T-cell (primary cell): ENCODE measurements around the gene MARCKS. TPM values are rescaled to one million over a fixed set of nuclear protein-coding genes. Genes with fewer than 3 reads are reported as not detected.
"Not testable (repeated sequence)": the region's sequence is repeated elsewhere in the genome, so short reads cannot be mapped to it uniquely, and the experiment has no call there.

Experiments
- ATAC-seq, 4 experiments: fragments of 200-7000 bp in 3 of 4; fragments of 150-1000 bp in 1 of 4; cut with Tn5 transposase; replicated peaks in 1 of 4; 1 replicate in 3 of 4; 2 replicates in 1 of 4; pipeline ENCODE4 v1.10.0; 2021; ENCODE audit warnings: moderate library complexity in 3 of 4, mild to moderate bottlenecking in 2 of 4, moderate number of reproducible peaks in 1 of 4
- CTCF ChIA-PET, 2 donors: fragments of 300-600 bp; sonication (Branson Sonifier 250); formaldehyde crosslinking; loops; one replicate each; lab custom pipeline; 2022; ENCODE audit warnings: antibody characterized with exemption in 2 of 2; lab: Charles Lee
- POLR2A ChIA-PET, 2 donors: fragments of 300-600 bp; sonication (Branson Sonifier 250); formaldehyde crosslinking; loops; one replicate each; lab custom pipeline; 2022; ENCODE audit warnings: antibody characterized with exemption in 2 of 2; lab: Charles Lee
- DNase-seq, 35 experiments: peaks; one replicate each; pipeline versions ENCODE4 v3.0.0 to v3.0.0-alpha.2; 2013 to 2023
- H3K27ac ChIP-seq: one replicate; pipeline ENCODE4 v1.5.1; 2013; ENCODE audit warnings: low read length
- H3K27me3 ChIP-seq, 2 experiments: replicated peaks in 1 of 2; 1 replicate in 1 of 2; 2 replicates in 1 of 2; pipeline versions ENCODE4 v1.6.1 to v1.7.0; 2013; ENCODE audit warnings: low read length in 1 of 2, mixed read lengths in 1 of 2; ENCODE audit not compliant: control insufficient read depth in 2 of 2, insufficient read depth in 2 of 2; ENCODE audit errors: extremely low read depth in 1 of 2
- H3K36me3 ChIP-seq, 2 donors: 1 replicate in 1 of 2; 2 replicates in 1 of 2; pipeline versions ENCODE4 v1.6.1 to v1.7.0; 2013; ENCODE audit warnings: low read length in 1 of 2; ENCODE audit not compliant: control insufficient read depth in 2 of 2, insufficient read depth in 1 of 2; ENCODE audit errors: extremely low read depth in 1 of 2
- H3K4me1 ChIP-seq, 2 experiments: 1 replicate in 1 of 2; 2 replicates in 1 of 2; pipeline versions ENCODE4 v1.6.1 to v1.7.0; 2013; ENCODE audit warnings: low read length in 2 of 2, mixed read lengths in 1 of 2; ENCODE audit not compliant: insufficient read depth in 2 of 2, control insufficient read depth in 1 of 2; ENCODE audit errors: extremely low read depth in 1 of 2
- H3K4me3 ChIP-seq, 2 donors: 1 replicate in 1 of 2; 2 replicates in 1 of 2; pipeline versions ENCODE4 v1.5.1 to v1.7.0; 2013; ENCODE audit warnings: mild to moderate bottlenecking in 2 of 2, low read length in 1 of 2, moderate library complexity in 1 of 2; ENCODE audit not compliant: control insufficient read depth in 1 of 2; ENCODE audit errors: extremely low read depth in 1 of 2
- H3K9me3 ChIP-seq: 2 replicates; pipeline ENCODE4 v1.7.0; 2013
- H3K27ac Mint-ChIP-seq, 2 donors: one replicate each; pipeline ENCODE4 v1.8.0; 2020 to 2021; ENCODE audit warnings: mild to moderate bottlenecking in 2 of 2, mixed read lengths in 2 of 2
- H3K27me3 Mint-ChIP-seq, 2 donors: one replicate each; pipeline ENCODE4 v1.8.0; 2021 to 2022; ENCODE audit warnings: mixed read lengths in 2 of 2
- H3K36me3 Mint-ChIP-seq: one replicate; pipeline ENCODE4 v1.8.0; 2021; ENCODE audit warnings: mixed read lengths
- H3K4me1 Mint-ChIP-seq, 3 donors: one replicate each; pipeline ENCODE4 v1.8.0; 2020 to 2022; ENCODE audit warnings: mixed read lengths in 3 of 3, mild to moderate bottlenecking in 1 of 3
- H3K4me3 Mint-ChIP-seq, 3 donors: one replicate each; pipeline ENCODE4 v1.8.0; 2020 to 2022; ENCODE audit warnings: mild to moderate bottlenecking in 3 of 3, mixed read lengths in 3 of 3, moderate library complexity in 3 of 3
- H3K9me3 Mint-ChIP-seq, 3 donors: one replicate each; pipeline ENCODE4 v1.8.0; 2020 to 2022; ENCODE audit warnings: mixed read lengths in 3 of 3
- WGBS: methylation state at CpG from one replicate; pipeline ENCODE4 v1.1.5; 2013; ENCODE audit warnings: missing lambda C conversion rate; ENCODE audit not compliant: insufficient coverage; 5-methylcytosine and 5-hydroxymethylcytosine counted together
- total RNA-seq, 35 experiments: library from RNA in 6 of 35; stranded (reverse) in 6 of 35; fragments of 120-200 nt in 1 of 35; gene quantifications; one replicate each; pipeline versions ENCODE4 v1.2.1 to v1.2.4 and lab custom pipeline; 2013 to 2026

MARCKS gene
- total RNA-seq, 5 donors from 2014 or later (not counting 1 experiment from before 2014, with no cell fraction given) = 0.33 to 2.6 (median 1.2) TPM

DNA sequence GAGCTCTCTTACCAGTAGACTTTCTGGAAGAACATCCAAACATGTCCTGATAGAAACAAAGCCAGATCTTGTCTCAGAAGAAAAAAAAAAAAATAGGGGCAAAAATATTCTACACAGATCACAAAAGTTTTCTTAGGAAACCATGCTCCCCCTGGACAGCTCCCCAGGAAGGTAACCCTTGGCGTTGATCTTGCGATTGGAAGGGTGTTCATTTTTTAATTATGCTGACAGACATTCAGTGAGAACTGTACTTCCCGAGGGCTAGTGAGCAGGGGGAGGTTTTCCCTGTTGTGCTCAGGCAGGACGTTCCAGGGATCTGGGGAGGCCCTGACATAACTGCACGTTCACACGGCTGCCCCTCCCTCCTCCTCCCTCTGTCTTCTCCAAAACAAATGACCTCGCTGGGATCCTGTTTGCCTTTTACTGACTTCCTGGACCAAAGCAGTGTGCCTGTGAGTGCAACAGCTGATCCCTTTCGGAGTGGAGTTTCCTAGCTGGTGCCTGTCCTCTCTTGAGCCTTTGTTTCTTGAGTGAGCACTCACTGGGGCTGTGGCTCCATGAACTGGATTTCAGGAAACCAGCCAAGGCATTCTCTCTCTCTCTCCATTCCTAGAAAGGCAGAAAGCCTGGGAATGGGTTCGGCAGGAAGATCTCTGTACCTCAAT is 46.7 kb downstream of the MARCKS start:
- ATAC-seq (no peak), DNase-seq (no peak)
- Mint-ChIP-seq H3K27me3 (peaks cover 5% of the 10 kb centered on the region in 2 donors), H3K4me1 (peaks cover 0 to 1% (median 0%) of the 10 kb centered on the region in 3 donors), H3K4me3 (no peak overlapping the region), H3K27ac (no peak overlapping the region), H3K36me3 (no peaks in the 10 kb centered on the region), H3K9me3 (no peaks in the 10 kb centered on the region)
- H3K27ac ChIP-seq = no peak overlapping the region
- H3K4me1 ChIP-seq = no peaks in the 10 kb centered on the region
- H3K36me3 ChIP-seq = no peaks in the 10 kb centered on the region
- POLR2A ChIA-PET = no interaction called here
- CTCF ChIA-PET = interaction anchor here in 1 of 2 donors (0.6 to 0.7 kb wide), 2 partner anchors 279 to 1995 kb away, joined by 3 to 5 read pairs; no protein-coding TSS in a partner anchor
- WGBS = 75% methylated on average over 5 of the region's 9 CpGs
- H3K27me3 ChIP-seq = no peaks in the 10 kb centered on the region
- no peak overlapping the region for H3K4me3 ChIP-seq
- no peaks in the 10 kb centered on the region for H3K9me3 ChIP-seq

DNA sequence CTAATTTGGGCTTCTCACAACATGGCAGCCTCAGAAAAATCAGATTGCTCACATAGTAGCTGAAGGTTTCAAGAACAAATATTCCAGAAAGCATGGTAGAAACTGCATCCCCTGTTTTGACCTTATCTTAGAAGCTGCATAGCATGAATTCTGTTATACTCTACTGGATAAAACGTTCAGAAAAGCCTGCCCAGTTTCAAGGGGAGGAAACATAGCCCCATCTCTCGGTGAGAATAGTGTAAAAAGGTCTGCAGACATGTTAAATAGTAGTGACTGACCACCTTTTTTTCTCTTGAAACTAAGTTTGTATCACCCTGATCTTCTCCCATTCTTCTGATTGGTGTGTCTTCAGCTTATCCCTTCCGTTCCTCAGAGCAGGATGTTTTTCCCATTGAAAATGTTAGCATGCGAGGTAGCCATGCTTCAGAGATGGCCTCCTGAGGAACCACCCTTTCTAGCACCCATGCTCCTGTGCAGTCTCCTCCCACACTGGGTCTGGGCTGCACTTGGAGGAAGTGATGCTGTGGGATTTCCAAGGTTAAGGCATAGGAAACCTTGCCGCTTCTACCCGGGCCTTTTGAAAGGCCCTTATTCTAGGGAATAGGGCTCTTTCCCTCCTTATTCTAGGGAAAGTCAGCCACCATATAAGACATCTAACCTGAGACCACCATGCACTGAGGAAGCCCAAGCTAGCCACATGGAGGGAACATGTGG is 50.1 kb downstream of the MARCKS start:
- H3K27me3 ChIP-seq = no peaks in the 10 kb centered on the region
- no peaks in the 10 kb centered on the region for H3K36me3 ChIP-seq
- Mint-ChIP-seq H3K9me3 (no peaks in the 10 kb centered on the region), H3K36me3 (no peaks in the 10 kb centered on the region), H3K27ac (no peak overlapping the region), H3K4me1 (peaks cover 0 to 5% (median 2%) of the 10 kb centered on the region in 3 donors), H3K4me3 (no peak overlapping the region), H3K27me3 (peaks cover 3 to 5% of the 10 kb centered on the region in 2 donors)
- no peak overlapping the region for H3K27ac ChIP-seq
- DNase-seq = no peak
- no peak for ATAC-seq
- POLR2A ChIA-PET = no interaction called here
- no peak overlapping the region for H3K4me3 ChIP-seq
- H3K9me3 ChIP-seq = no peaks in the 10 kb centered on the region
- 90% methylated on average over 2 of the region's 6 CpGs for WGBS
- H3K4me1 ChIP-seq = no peaks in the 10 kb centered on the region
- CTCF ChIA-PET = interaction anchor here in 1 of 2 donors (0.6 to 2.8 kb wide), 5 partner anchors 13 to 1727 kb away, joined by 3 to 9 read pairs (median 4); no protein-coding TSS in a partner anchor

- Mint-ChIP-seq H3K9me3 (no peaks in the 10 kb centered on the region), H3K4me1 (peaks cover 0 to 5% (median 2%) of the 10 kb centered on the region in 3 donors), H3K27ac (no peak overlapping the region), H3K4me3 (no peak overlapping the region), H3K36me3 (no peaks in the 10 kb centered on the region), H3K27me3 (peaks cover 3 to 5% of the 10 kb centered on the region in 2 donors)
- H3K36me3 ChIP-seq = no peaks in the 10 kb centered on the region
- POLR2A ChIA-PET = interaction anchor here in 1 of 2 donors (0.7 kb wide), 1 partner anchor 27 kb away, joined by 6 read pairs; no protein-coding TSS in a partner anchor
- no peak for ATAC-seq
- no peak overlapping the region for H3K4me3 ChIP-seq
- no peaks in the 10 kb centered on the region for H3K4me1 ChIP-seq
- CTCF ChIA-PET = interaction anchor here (0.5 to 2.8 kb wide), 13 partner anchors 11 to 1740 kb away, joined by 3 to 13 read pairs (median 4); no protein-coding TSS in a partner anchor
- 72% methylated on average over 2 of the region's 3 CpGs for WGBS
- no peak overlapping the region for H3K27ac ChIP-seq
- no peaks in the 10 kb centered on the region for H3K9me3 ChIP-seq
- DNase-seq = no peak
- no peaks in the 10 kb centered on the region for H3K27me3 ChIP-seq
Observed at GRCh38 chr6:113908801-113909200, 51.7 kb downstream of the MARCKS start.

- WGBS = no CpG with 5 or more reads among the region's 6 CpGs
- POLR2A ChIA-PET = no interaction called here
- H3K4me1 ChIP-seq = no peaks in the 10 kb centered on the region
- peaks cover 3 to 5% of the 10 kb centered on the region in 2 donors for H3K27me3 Mint-ChIP-seq
- H3K36me3 ChIP-seq = no peaks in the 10 kb centered on the region
- H3K27ac Mint-ChIP-seq = no peak overlapping the region
- no peaks in the 10 kb centered on the region for H3K27me3 ChIP-seq
- no peak overlapping the region for H3K27ac ChIP-seq
- H3K4me3 Mint-ChIP-seq = no peak overlapping the region
- no peaks in the 10 kb centered on the region for H3K9me3 Mint-ChIP-seq
- no peaks in the 10 kb centered on the region for H3K36me3 Mint-ChIP-seq
- H3K4me3 ChIP-seq = no peak overlapping the region
- peak in 1 of 4 experiments; percentile 40 for ATAC-seq
- DNase-seq = peak in 3 of 35 experiments; percentile 6 to 66 (median 8)
- peaks cover 0 to 5% (median 2%) of the 10 kb centered on the region in 3 donors for H3K4me1 Mint-ChIP-seq
- no peaks in the 10 kb centered on the region for H3K9me3 ChIP-seq
- CTCF ChIA-PET = interaction anchor here (0.5 to 2.8 kb wide), 16 partner anchors 11 to 1741 kb away, joined by 3 to 13 read pairs (median 4); no protein-coding TSS in a partner anchor
Observed at GRCh38 chr6:113909224-113909856, 52.2 kb downstream of the MARCKS start.

DNA sequence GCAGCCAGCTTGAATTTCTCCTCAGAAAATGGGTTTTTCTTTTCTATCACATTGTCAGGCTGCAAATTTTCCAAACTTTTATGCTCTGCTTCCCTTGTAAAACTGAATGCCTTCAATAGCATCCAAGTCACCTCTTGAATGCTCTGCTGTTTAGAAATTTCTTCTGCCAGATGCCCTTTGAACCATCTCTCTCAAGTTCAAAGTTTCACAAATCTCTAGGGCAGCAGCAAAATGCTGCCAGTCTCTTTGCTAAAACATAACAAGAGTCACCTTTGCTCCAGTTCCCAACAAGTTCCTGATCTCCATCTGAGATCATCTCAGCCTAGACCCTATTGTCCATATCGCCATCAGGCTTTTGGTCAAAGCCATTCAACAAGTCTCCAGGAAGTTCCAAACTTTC is 53.1 kb downstream of the MARCKS start:
- H3K4me3 ChIP-seq, H3K4me3 Mint-ChIP-seq, H3K4me1 Mint-ChIP-seq, H3K9me3 Mint-ChIP-seq, H3K27ac Mint-ChIP-seq, ATAC-seq, POLR2A ChIA-PET, H3K27me3 ChIP-seq, DNase-seq, H3K27me3 Mint-ChIP-seq, H3K27ac ChIP-seq, H3K4me1 ChIP-seq, H3K36me3 ChIP-seq, H3K36me3 Mint-ChIP-seq, H3K9me3 ChIP-seq: not testable (repeated sequence)
- WGBS = 67% methylated on average over 1 of the region's 1 CpG
- CTCF ChIA-PET = interaction anchor here (1.2 to 2.8 kb wide), 3 partner anchors 10 to 1730 kb away, joined by 3 to 13 read pairs (median 9); no protein-coding TSS in a partner anchor
